ENCODE data around the gene LY6G6C.

The LY6G6C gene

DNA sequence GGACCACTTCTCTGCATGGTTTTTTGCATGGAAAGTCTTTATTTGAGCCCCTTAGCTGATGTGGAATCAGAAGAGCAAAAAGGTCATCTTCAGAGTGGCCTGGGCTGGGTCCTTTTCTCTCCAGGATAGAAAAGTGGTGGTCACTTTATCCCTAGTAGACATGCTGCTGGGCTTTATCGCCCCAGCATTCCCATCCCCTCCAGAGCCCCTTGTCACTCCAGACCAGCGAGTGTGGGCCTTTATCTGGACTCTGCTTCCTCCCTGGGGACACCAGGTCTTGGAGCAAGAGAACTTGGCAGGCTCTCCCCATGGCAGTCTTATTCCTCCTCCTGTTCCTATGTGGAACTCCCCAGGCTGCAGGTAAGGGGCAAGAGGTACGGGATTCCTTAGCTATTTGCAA, 14.9 kb downstream of the LY6G6C start, which contains the start of gene LY6G6F:
Gene LY6G6F (plus strand): TSS at position 268 of the 400 bp plus-strand sequence. CDS start 41 bp downstream, at position 309.
- DNase-seq (ENCODE audit: low spot score), result no peak

DNA sequence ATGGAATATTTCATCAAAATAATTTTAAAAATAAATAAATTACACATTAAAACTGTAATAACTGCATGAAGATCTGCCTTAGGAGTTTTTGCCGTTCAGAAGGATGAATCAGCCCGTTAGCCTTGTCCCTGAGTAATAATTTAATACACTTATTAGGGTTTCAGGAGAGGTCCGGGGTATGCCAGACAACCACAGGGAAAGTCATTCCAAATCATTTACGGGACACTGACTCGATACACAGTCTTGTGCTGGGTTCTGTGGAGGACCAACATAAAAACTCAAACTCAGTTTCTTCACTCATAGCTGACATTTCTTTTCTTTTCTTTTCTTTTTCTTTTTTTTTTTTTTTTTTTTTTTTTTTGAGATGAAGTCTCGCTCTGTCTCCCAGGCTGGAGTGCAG, 15.6 kb downstream of the LY6G6C start:
- DNase-seq (ENCODE audit: low spot score), result no peak
- TF ChIP-seq, protein P1, sequence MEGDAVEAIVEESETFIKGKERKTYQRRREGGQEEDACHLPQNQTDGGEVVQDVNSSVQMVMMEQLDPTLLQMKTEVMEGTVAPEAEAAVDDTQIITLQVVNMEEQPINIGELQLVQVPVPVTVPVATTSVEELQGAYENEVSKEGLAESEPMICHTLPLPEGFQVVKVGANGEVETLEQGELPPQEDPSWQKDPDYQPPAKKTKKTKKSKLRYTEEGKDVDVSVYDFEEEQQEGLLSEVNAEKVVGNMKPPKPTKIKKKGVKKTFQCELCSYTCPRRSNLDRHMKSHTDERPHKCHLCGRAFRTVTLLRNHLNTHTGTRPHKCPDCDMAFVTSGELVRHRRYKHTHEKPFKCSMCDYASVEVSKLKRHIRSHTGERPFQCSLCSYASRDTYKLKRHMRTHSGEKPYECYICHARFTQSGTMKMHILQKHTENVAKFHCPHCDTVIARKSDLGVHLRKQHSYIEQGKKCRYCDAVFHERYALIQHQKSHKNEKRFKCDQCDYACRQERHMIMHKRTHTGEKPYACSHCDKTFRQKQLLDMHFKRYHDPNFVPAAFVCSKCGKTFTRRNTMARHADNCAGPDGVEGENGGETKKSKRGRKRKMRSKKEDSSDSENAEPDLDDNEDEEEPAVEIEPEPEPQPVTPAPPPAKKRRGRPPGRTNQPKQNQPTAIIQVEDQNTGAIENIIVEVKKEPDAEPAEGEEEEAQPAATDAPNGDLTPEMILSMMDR (IDR thresholded peaks at IDR 0.05; ENCODE audit: extremely low read depth, missing control alignments), result no peak

More for the DNA sequence above, 14.9 kb downstream of the LY6G6C start, which contains the start of gene LY6G6F:
- TF ChIP-seq, protein P1 (IDR thresholded peaks at IDR 0.05; ENCODE audit: extremely low read depth, missing control alignments), result no peak

DNA sequence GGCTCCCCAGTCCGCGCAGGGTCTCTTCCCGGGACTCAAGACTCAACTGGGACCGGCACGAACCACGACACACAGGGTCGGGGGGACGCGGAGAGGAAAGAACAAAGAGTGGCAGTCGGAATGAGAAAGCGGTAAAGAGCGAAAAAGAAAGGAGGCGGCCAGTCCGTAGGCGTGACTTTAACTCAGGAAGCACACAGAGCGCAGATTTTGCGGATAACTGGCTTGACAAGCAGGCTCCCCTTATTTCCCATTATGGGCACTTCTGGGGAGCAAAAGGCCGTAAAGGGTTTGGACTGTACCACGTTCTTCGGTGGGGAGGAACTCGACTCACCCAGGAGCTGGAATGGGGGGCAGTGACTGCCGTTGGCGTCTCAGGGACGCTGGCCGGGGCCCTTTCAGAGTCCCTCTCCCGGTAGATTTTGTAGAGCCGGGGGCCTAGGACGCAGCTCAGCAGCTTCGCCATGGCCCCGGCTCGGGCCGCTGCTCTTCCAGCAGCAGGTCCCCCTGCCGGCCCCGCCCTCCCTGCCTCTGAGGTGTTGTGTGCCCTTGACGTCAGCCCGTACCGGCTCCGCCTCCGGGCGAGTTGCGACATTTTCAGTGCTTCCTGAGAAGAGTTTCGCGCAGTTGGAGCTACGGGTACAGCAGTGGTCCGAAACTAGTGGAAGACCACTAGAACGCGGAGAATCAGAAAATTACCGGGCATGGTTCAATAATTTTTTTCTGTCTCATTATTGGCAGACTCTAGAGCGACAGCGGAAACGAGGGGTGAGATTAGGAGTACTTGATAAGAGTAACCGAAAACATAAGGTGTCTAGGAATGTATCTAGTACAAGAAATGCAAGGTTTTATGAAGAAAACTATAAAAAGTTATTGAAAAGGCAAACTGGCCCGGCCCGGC, 18.5 kb downstream of the LY6G6C start, which contains the start of gene ABHD16A:
Gene ABHD16A (minus strand): TSS at position 506 of the 898 bp plus-strand sequence. CDS start 43 bp downstream, at position 463.
- peak; percentile 97 for DNase-seq (ENCODE audit: low spot score)
- TF ChIP-seq, protein P1 (IDR thresholded peaks at IDR 0.05; ENCODE audit: extremely low read depth, missing control alignments), result no peak

DNA sequence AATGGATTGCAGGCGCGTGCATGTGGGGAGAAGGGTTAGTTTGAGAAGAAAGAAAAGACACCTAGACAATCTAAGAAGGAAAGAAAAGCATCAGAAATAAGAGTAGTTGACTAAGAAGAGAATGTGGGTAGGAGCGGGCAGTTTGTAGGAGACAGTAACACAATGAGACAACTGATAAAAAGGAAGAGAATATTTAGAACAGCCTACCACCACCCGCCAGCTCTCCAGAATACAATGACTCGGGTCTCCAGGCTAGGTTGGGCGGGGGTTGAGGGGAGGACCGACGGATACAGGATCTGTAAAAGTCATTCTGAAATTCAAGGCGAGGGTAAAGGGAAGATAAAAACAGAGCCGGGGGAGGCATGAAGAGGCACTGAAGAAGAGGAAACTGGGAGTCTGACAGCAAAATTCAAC, 19.1 kb downstream of the LY6G6C start:
- DNase-seq (ENCODE audit: low spot score), result peak; percentile 42
- TF ChIP-seq, protein P1 (IDR thresholded peaks at IDR 0.05; ENCODE audit: extremely low read depth, missing control alignments), result no peak

DNA sequence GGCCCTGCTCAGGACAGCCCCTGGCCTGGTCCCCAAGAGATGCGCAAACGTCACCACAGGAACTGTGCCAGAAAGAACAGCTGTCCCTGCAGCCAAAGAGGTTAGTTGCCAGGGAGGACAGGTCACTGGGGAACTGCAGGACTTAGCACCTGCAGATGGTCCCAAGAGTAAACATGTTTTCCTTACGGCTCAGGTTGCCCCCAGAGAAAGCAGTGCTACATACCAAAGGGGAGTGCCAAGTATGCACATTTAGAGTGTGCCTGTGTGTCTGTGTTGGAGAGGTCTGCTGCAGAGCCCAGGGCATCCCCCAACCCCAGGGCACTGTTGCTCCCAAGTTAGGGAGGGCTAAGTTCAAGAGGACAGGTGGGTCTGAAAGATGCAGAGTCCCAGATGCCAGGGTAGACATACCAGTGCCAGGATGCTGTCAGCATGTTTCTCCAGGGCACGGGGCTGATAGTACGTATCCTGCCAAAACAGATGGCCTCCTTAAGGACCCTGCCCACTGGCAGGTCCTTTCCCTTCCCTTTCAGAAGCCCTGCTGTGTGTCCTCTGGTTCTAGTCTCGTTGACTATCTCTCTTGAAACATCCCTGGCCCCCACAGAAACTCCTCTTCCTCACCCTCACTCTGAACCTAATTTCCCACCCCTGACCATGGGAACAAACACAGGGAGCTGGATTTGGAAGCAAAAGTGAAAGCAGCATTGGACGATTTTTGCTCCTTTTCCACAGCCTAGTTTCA, 19.7 kb downstream of the LY6G6C start:
- TF ChIP-seq, protein P1 (IDR thresholded peaks at IDR 0.05; ENCODE audit: extremely low read depth, missing control alignments), result no peak
- no peak for DNase-seq (ENCODE audit: low spot score)

DNA sequence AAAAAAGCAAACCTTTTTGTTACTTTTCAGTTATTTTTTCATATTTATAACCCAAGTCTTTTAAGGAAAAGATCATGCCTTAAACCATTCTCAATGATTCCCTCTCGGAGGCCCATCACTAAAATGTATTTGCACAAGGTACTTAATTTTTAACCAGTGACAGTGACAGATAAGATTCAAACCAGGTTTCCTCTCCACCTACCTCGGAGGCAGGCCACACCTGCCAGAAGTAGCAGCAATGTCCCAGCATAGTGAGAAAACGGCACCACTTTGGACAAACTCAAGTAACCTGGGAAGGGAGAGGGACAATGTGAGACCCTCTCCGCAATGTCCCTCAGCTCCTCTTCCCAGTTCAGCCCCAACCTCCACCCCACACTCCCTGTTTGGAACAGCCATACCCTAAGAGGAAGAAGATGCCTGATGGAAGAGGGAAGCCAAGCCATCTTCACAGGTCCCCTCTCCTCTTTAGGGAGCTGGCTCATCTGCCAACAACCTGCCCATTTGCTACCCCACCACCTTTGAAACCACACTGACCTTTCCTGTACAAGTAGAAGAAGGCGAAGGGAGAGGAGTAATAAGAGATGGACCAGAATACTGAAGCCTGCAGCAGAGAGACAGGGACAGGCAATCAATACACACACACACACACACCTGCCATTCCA, 20.7 kb downstream of the LY6G6C start:
- TF ChIP-seq, protein P1 (IDR thresholded peaks at IDR 0.05; ENCODE audit: extremely low read depth, missing control alignments), result no peak
- DNase-seq (ENCODE audit: low spot score), result no peak
